Esophagus muscularis mucosa (tissue), 4 donors: ENCODE measurements around the gene SWT1. TPM values are rescaled to one million over a fixed set of nuclear protein-coding genes. Genes with fewer than 3 reads are reported as not detected.

Source experiments
- DNase-seq: peaks from one replicate; pipeline ENCODE4 v3.0.0-alpha.2; 2017; ENCODE audit errors: extremely low spot score
- H3K27ac ChIP-seq, 4 donors: fragments of 200-600 bp; sonication (generic); replicated peaks in 1 of 4; 1 replicate in 3 of 4; 2 replicates in 1 of 4; pipeline ENCODE4 v1.5.1; 2016 to 2019; ENCODE audit warnings: mild to moderate bottlenecking in 1 of 4
- H3K27me3 ChIP-seq, 4 donors: fragments of 200-600 bp; sonication (generic); one replicate each; pipeline versions ENCODE4 v1.5.1 to v1.6.0; 2016 to 2019
- H3K36me3 ChIP-seq, 4 donors: fragments of 200-600 bp; sonication (generic); one replicate each; pipeline ENCODE4 v1.5.1; 2016 to 2019
- H3K4me1 ChIP-seq, 4 donors: fragments of 200-600 bp; sonication (generic); one replicate each; pipeline ENCODE4 v1.5.1; 2016 to 2019
- H3K4me3 ChIP-seq, 4 donors: fragments of 200-600 bp; sonication (generic); 1 replicate in 2 of 4; 2 replicates in 2 of 4; pipeline ENCODE4 v1.5.1; 2016 to 2019; ENCODE audit warnings: mild to moderate bottlenecking in 4 of 4, moderate library complexity in 1 of 4
- H3K9me3 ChIP-seq, 4 donors: fragments of 200-600 bp; sonication (generic); 1 replicate in 3 of 4; 2 replicates in 1 of 4; pipeline ENCODE4 v1.5.1; 2016 to 2019
- CTCF ChIP-seq, 3 experiments: fragments of 200-600 bp in 2 of 3; fragments of 450-650 bp in 1 of 3; sonication (generic) in 2 of 3; IDR thresholded peaks; one replicate each; pipeline ENCODE4 v1.5.1; 2017 to 2019; ENCODE audit warnings: antibody characterized with exemption in 3 of 3, mild to moderate bottlenecking in 2 of 3, moderate library complexity in 1 of 3
- EP300 ChIP-seq: sonication (generic); formaldehyde crosslinking; IDR thresholded peaks from one replicate; pipeline ENCODE4 v1.6.1; 2017; ENCODE audit warnings: antibody characterized with exemption
- POLR2A ChIP-seq: fragments of 450-650 bp; IDR thresholded peaks from one replicate; pipeline ENCODE4 v1.6.1; 2017; ENCODE audit warnings: antibody characterized with exemption, moderate library complexity, mild to moderate bottlenecking, low read depth
- POLR2AphosphoS5 ChIP-seq, 2 donors: sonication (generic); formaldehyde crosslinking; IDR thresholded peaks; one replicate each; pipeline ENCODE4 v1.6.1; 2017; ENCODE audit warnings: antibody characterized with exemption in 2 of 2
- WGBS: methylation state at CpG from one replicate; pipeline ENCODE4 v1.1.5; 2018; 5-methylcytosine and 5-hydroxymethylcytosine counted together
- intact Hi-C: fragments of 100-400 bp; cut with DNase I; formaldehyde crosslinking; loops from one replicate; pipeline ENCODE4 v1.15.1; 2023
- total RNA-seq, 4 donors: library from RNA; depleted of rRNA; stranded (reverse); fragments of >200 nt; gene quantifications; one replicate each; pipeline versions ENCODE4 v1.1.0 to v1.2.1, GENCODE V29; 2016

SWT1 gene
- total RNA-seq, 4 donors from 2014 or later = 5.8 to 9.6 (median 6.3) TPM

GRCh38 chr1:185316163-185317033 lies 159.4 kb downstream of the SWT1 start:
- Histone ChIP-seq H3K27ac (peak overlapping the region; percentile 93 to 98 (median 96)), H3K4me1 (peaks cover 21 to 51% (median 47%) of the 10 kb centered on the region in 4 donors), H3K9me3 (no peaks in the 10 kb centered on the region), H3K36me3 (no peaks in the 10 kb centered on the region), H3K27me3 (no peaks in the 10 kb centered on the region), H3K4me3 (peak overlapping the region; percentile 83 to 96 (median 92))
- peak; percentile 98 for DNase-seq
- WGBS = 0% methylated on average over 33 of the region's 88 CpGs
- intact Hi-C loops = loop anchor here (10.0 kb wide), 2 partner anchors 162 to 358 kb away; partner anchors contain the start of genes SWT1 and TRMT1L
- TF ChIP-seq POLR2AphosphoS5 (IDR thresholded peaks at IDR 0.05) = peak; percentile 74 to 76
- no peak for TF ChIP-seq EP300
- no peak for TF ChIP-seq POLR2A
- no peak for TF ChIP-seq CTCF (IDR thresholded peaks at IDR 0.05)

- peak within 1 kb of the TSS; percentile 83 to 96 (median 92) for H3K4me3 ChIP-seq
- peaks cover 13 to 43% (median 39%) of the 10 kb centered on the region in 4 donors for H3K4me1 ChIP-seq
- TF ChIP-seq EP300 (no peak), POLR2AphosphoS5 (IDR thresholded peaks at IDR 0.05) (peak; percentile 91 to 98), POLR2A (peak; percentile 92), CTCF (IDR thresholded peaks at IDR 0.05) (peak in 2 of 3 experiments; percentile 6 to 15)
- no peaks in the 10 kb centered on the region for H3K9me3 ChIP-seq
- H3K27me3 ChIP-seq = no peaks in the 10 kb centered on the region
- peak within 1 kb of the TSS; percentile 93 to 98 (median 96) for H3K27ac ChIP-seq
- intact Hi-C loops = loop anchor here (10.0 kb wide), 2 partner anchors 162 to 358 kb away; partner anchors contain the start of genes SWT1 and TRMT1L
- H3K36me3 ChIP-seq = no peaks in the 10 kb centered on the region
- DNase-seq = peak; percentile 99
- WGBS = 2% methylated on average over 67 of the region's 80 CpGs
Measured at GRCh38 chr1:185317034-185317885, 160.3 kb downstream of the SWT1 start, which contains the start of gene IVNS1ABP. TSS of gene IVNS1ABP (minus strand) at chr1:185317243. CDS start at chr1:185309493, 7,750 bp downstream.

GRCh38 chr1:185317886-185318310 lies 160.9 kb downstream of the SWT1 start:
- H3K36me3 ChIP-seq = no peaks in the 10 kb centered on the region
- intact Hi-C loops = loop anchor here (10.0 kb wide), 2 partner anchors 163 to 357 kb away; partner anchors contain the start of genes SWT1 and TRMT1L
- H3K4me1 ChIP-seq = peaks cover 13 to 36% (median 33%) of the 10 kb centered on the region in 4 donors
- WGBS = 34% methylated on average over 11 of the region's 11 CpGs
- no peak for TF ChIP-seq EP300
- H3K27me3 ChIP-seq = no peaks in the 10 kb centered on the region
- no peak for DNase-seq
- peak overlapping the region; percentile 93 to 98 (median 96) for H3K27ac ChIP-seq
- H3K9me3 ChIP-seq = no peaks in the 10 kb centered on the region
- H3K4me3 ChIP-seq = peak overlapping the region; percentile 83 to 96 (median 92)

GRCh38 chr1:185318431-185319138 lies 161.6 kb downstream of the SWT1 start:
- intact Hi-C loops = loop anchor here (10.0 kb wide), 2 partner anchors 164 to 356 kb away; partner anchors contain the start of genes SWT1 and TRMT1L
- H3K4me3 ChIP-seq = peak overlapping the region in 1 of 4 donors; percentile 95
- no peaks in the 10 kb centered on the region for H3K27me3 ChIP-seq
- no peaks in the 10 kb centered on the region for H3K36me3 ChIP-seq
- TF ChIP-seq CTCF (IDR thresholded peaks at IDR 0.05) = no peak
- no peak for TF ChIP-seq POLR2AphosphoS5 (IDR thresholded peaks at IDR 0.05)
- TF ChIP-seq POLR2A = no peak
- no peak for DNase-seq
- peak overlapping the region; percentile 93 to 98 (median 96) for H3K27ac ChIP-seq
- H3K9me3 ChIP-seq = no peaks in the 10 kb centered on the region
- 86% methylated on average over 10 of the region's 10 CpGs for WGBS
- H3K4me1 ChIP-seq = peaks cover 13 to 33% (median 27%) of the 10 kb centered on the region in 4 donors
